K562 (cell line): ENCODE data around the gene GEMIN4. TPM values are rescaled to one million over a fixed set of nuclear protein-coding genes. Genes with fewer than 3 reads are reported as not detected.

ENCODE experiments used
- ATAC-seq: fragments of 200-7000 bp; cut with Tn5 transposase; 3 replicates; pipeline ENCODE4 v1.9.1; 2020; ENCODE audit warnings: moderate library complexity
- BruUV-seq: library from RNA; stranded (reverse); fragments of 400-500 nt; replicated peaks from 2 replicates; lab custom pipeline; 2021; lab: Mats Ljungman, UMichigan
- CTCF ChIA-PET: fragments of 300-600 bp; formaldehyde crosslinking; extraction: SDS; loops from one replicate; lab custom pipeline; 2021; ENCODE audit warnings: low intra/inter-chr PET ratio; lab: Yijun Ruan, JAX
- POLR2A ChIA-PET: fragments of 300-600, 350-650 bp; sonication (Branson Sonifier 250); formaldehyde crosslinking; extraction: SDS; loops from one replicate; lab custom pipeline; 2021; ENCODE audit warnings: antibody characterized with exemption, inconsistent platforms; lab: Yijun Ruan, JAX
- DNase-seq, 4 experiments: peaks; one replicate each; pipeline versions ENCODE4 v3.0.0 to v3.0.0-alpha.2; 2011 to 2018; ENCODE audit warnings: low spot score in 3 of 4, mixed read lengths in 3 of 4; ENCODE audit errors: extremely low read depth in 1 of 4
- FAIRE-seq: peaks from 2 replicates; lab custom pipeline; 2011; peaks lifted over from hg19 to GRCh38; lab: Jason Lieb, UNC
- H2AFZ ChIP-seq: 2 replicates; pipeline ENCODE4 v1.6.0; 2011; ENCODE audit warnings: low read depth, low read length, control low read depth, inconsistent platforms
- H3K27ac ChIP-seq: fragments of 200-600 bp; 3 replicates; pipeline ENCODE4 v1.8.0; 2011; ENCODE audit warnings: low read depth, mild to moderate bottlenecking, control low read depth, inconsistent platforms, low read length, moderate library complexity, mixed read lengths; ENCODE audit errors: extremely low read depth
- H3K27me3 ChIP-seq, 2 experiments: fragments of 300-600 bp in 1 of 2; 2 replicates in 1 of 2; 3 replicates in 1 of 2; pipeline versions ENCODE4 v1.6.0 to v1.8.0; 2011; ENCODE audit warnings: inconsistent platforms in 2 of 2, low read length in 2 of 2, mild to moderate bottlenecking in 1 of 2, mixed read lengths in 1 of 2, moderate library complexity in 1 of 2; ENCODE audit not compliant: control insufficient read depth in 2 of 2, insufficient read depth in 2 of 2
- H3K36me3 ChIP-seq: fragments of 300-600 bp; 3 replicates; pipeline ENCODE4 v1.8.0; 2011; ENCODE audit warnings: mild to moderate bottlenecking, low read length, inconsistent platforms; ENCODE audit not compliant: control insufficient read depth, insufficient read depth
- H3K4me1 ChIP-seq, 2 experiments: fragments of 200-600 bp in 1 of 2; replicated peaks in 1 of 2; 2 replicates in 1 of 2; 3 replicates in 1 of 2; pipeline versions ENCODE4 v1.5.1 to v1.8.0; 2011; ENCODE audit warnings: inconsistent platforms in 2 of 2, low read length in 2 of 2, mild to moderate bottlenecking in 1 of 2, mixed read lengths in 1 of 2, moderate library complexity in 1 of 2; ENCODE audit not compliant: control insufficient read depth in 2 of 2, insufficient read depth in 2 of 2
- H3K4me2 ChIP-seq: 2 replicates; pipeline ENCODE4 v1.6.1; 2011; ENCODE audit warnings: low read length, control low read depth, inconsistent platforms, mixed read lengths; ENCODE audit not compliant: insufficient read depth
- H3K4me3 ChIP-seq: fragments of 200-600 bp; sonication (generic), shearing (Covaris generic); 2 replicates; pipeline ENCODE4 v1.5.1; 2016; ENCODE audit warnings: control low read depth, inconsistent platforms
- H3K79me2 ChIP-seq: fragments of 200-600 bp; 3 replicates; pipeline ENCODE4 v1.8.0; 2011; ENCODE audit warnings: low read length, inconsistent platforms; ENCODE audit not compliant: control insufficient read depth, insufficient read depth
- H3K9ac ChIP-seq, 2 experiments: 2 replicates each; pipeline versions ENCODE4 v1.6.0 to v1.6.1; 2011; ENCODE audit warnings: low read depth in 2 of 2, low read length in 2 of 2, control low read depth in 1 of 2, inconsistent platforms in 1 of 2, mild to moderate bottlenecking in 1 of 2, mixed read lengths in 1 of 2; ENCODE audit not compliant: insufficient read depth in 1 of 2
- H3K9me1 ChIP-seq: one replicate; pipeline ENCODE4 v1.6.0; 2011; ENCODE audit warnings: inconsistent platforms, mild to moderate bottlenecking, low read length, moderate library complexity; ENCODE audit not compliant: control insufficient read depth, insufficient read depth
- H3K9me3 ChIP-seq: replicated peaks from 2 replicates; pipeline ENCODE4 v1.5.1; 2011; ENCODE audit warnings: low read depth, low read length, inconsistent platforms; ENCODE audit not compliant: control insufficient read depth, insufficient read depth
- H4K20me1 ChIP-seq: replicated peaks from 2 replicates; pipeline ENCODE4 v1.6.1; 2011; ENCODE audit warnings: low read length, inconsistent platforms, mixed read lengths; ENCODE audit not compliant: control insufficient read depth, insufficient read depth
- ETV5 ChIP-seq: sonication (generic); formaldehyde crosslinking; IDR thresholded peaks from 2 replicates; pipeline ENCODE4 v1.4.0; 2020; ENCODE audit warnings: low read depth, mild to moderate bottlenecking, missing genetic modification reagents
- MLLT1 ChIP-seq, 2 experiments: fragments of 450-650 bp; IDR thresholded peaks; 2 replicates each; pipeline ENCODE4 v1.6.1; 2016
- POLR2G ChIP-seq: fragments of 200-400 bp; formaldehyde crosslinking; IDR thresholded peaks from 2 replicates; pipeline ENCODE4 v1.6.1; 2017; ENCODE audit warnings: low read depth, mild to moderate bottlenecking, antibody characterized with exemption, low read length, moderate library complexity
- RBFOX2 ChIP-seq: fragments of 200-400 bp; formaldehyde crosslinking; IDR thresholded peaks from 2 replicates; pipeline ENCODE4 v1.6.1; 2017; ENCODE audit warnings: low read depth, mild to moderate bottlenecking, low read length, moderate library complexity
- WGBS: fragments of 100-300 bp; shearing (Covaris generic); methylation state at CpG from one replicate; pipeline ENCODE4 v1.1.6; 2016; ENCODE audit warnings: low coverage, mixed read lengths; ENCODE audit not compliant: insufficient coverage; ENCODE audit errors: missing lambda C conversion rate; 5-methylcytosine and 5-hydroxymethylcytosine counted together
- in situ Hi-C: fragments of 300-500 bp; cut with MboI; formaldehyde crosslinking; loops from 4 replicates; pipeline ENCODE4 v1.15.0; 2018; ENCODE audit warnings: inconsistent platforms, mixed read lengths
- intact Hi-C: fragments of 100-400 bp; cut with micrococcal nuclease; formaldehyde crosslinking; loops from 2 replicates; pipeline ENCODE4 v1.14.2; 2022
- polyA plus RNA-seq, 8 experiments: library from polyadenylated mRNA; depleted of rRNA in 4 of 8; stranded (reverse) in 5 of 8; unstranded in 3 of 8; fragments of >200 nt; fragmentation: Nextera tagmentation in 2 of 8; fragmentation: Illumina TruSeq in 1 of 8; extraction: Ambion mirVana in 2 of 8; extraction: Trizol in 1 of 8; gene quantifications; 2 replicates each; pipeline versions ENCODE4 v1.2.1 to v1.2.3, GENCODE V29; 2011 to 2014; ENCODE audit warnings: inconsistent platforms in 1 of 8, missing spikeins in 1 of 8
- total RNA-seq, 7 experiments: library from RNA; depleted of rRNA in 6 of 7; stranded (reverse); fragments of >200 nt in 6 of 7; fragmentation: Illumina TruSeq in 2 of 7; extraction: Trizol in 2 of 7; gene quantifications; 2 replicates each; pipeline versions ENCODE4 v1.2.1 to v1.2.3, GENCODE V29; 2011 to 2021; ENCODE audit warnings: low replicate concordance in 1 of 7

Gene GEMIN4
- total and polyA plus RNA-seq, 9 of the 15 experiments (the other 6 are each of a cell fraction or from before 2014, with no cell fraction given) = 1.8 to 42.5 (median 10.8) TPM

GRCh38 chr17:745406-745805 is 6.7 kb downstream of the GEMIN4 start (continued):
- TF ChIP-seq RBFOX2 = 0 out of 2 replicates have a peak, but pooled peaks have one; percentile 27
- no peak for TF ChIP-seq MLLT1 (IDR thresholded peaks at IDR 0.05)

GRCh38 chr17:744937-745336 is 7.1 kb downstream of the GEMIN4 start:
- Histone ChIP-seq H4K20me1 (peaks cover 15% of the 10 kb centered on the region), H3K79me2 (peaks cover 43% of the 10 kb centered on the region), H3K9me3 (no peaks in the 10 kb centered on the region), H3K4me2 (no peak overlapping the region), H3K9ac (no peak overlapping the region), H3K4me3 (no peak overlapping the region), H3K9me1 (no peaks in the 10 kb centered on the region), H3K27ac (no peak overlapping the region), H2AFZ (no peak overlapping the region), H3K36me3 (peaks cover 92% of the 10 kb centered on the region), H3K27me3 (no peaks in the 10 kb centered on the region), H3K4me1 (peaks cover 0 to 4% of the 10 kb centered on the region in 2 experiments; a peak in 1 of 5 replicates)
- ATAC-seq (no peak), FAIRE-seq (no peak), DNase-seq (no peak)
- intact Hi-C loops = no loop called here
- BruUV-seq = no TSS peak
- in situ Hi-C loops = no loop called here
- TF ChIP-seq POLR2G (0 out of 2 replicates have a peak, but pooled peaks have one; percentile 6), ETV5 (CRISPR knock-in tag) (no peak)
- 90% methylated on average over 5 of the region's 9 CpGs for WGBS
- ChIA-PET CTCF (no interaction called here), POLR2A (interaction anchor here (0.6 to 1.9 kb wide), 5 partner anchors 8 to 26 kb away, joined by 3 to 7 read pairs (median 4); no protein-coding TSS in a partner anchor)
